ENCODE measurements around the gene TAGLN.

DNA sequence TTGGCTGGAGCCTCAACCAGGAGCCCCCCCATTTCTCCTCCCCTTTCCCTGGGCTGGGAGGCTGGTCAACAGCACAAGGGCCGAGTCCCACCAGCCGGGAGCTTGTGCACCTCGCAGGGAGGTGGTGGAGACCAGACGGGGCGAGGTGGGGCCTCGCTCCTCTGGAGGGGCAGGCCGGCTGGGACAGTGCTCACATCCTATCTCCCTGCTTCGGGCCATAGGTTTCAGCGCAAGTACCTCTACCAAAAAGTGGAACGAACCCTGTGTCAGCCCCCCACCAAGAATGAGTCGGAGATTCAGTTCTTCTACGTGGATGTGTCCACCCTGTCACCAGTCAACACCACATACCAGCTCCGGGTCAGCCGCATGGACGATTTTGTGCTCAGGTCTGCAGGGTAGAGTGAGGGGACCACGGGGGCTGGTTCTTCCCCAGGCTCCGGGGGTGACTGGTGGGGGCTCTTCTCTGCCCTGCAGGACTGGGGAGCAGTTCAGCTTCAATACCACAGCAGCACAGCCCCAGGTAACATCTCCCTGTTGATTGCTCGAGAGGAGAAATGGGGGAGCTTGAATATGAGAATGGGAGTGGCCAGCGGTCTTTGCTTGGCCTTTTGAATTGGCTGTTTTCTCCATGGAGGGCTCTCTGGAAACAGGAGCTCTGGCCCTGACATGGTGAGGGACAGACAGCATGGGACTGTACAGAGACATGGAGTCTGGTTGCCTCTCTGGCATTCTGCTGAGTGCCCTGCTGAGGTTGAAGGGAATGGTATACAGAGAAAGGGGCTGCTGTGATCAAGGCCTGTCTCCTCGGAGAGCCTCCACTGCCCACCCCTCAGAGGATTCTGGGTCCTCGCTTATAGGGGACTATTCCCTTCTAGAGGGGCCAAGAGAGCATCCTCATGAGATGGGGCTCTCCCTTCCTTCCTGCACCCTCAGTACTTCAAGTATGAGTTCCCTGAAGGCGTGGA, 17.3 kb upstream of the TAGLN start:
- TF ChIP-seq, protein P1, sequence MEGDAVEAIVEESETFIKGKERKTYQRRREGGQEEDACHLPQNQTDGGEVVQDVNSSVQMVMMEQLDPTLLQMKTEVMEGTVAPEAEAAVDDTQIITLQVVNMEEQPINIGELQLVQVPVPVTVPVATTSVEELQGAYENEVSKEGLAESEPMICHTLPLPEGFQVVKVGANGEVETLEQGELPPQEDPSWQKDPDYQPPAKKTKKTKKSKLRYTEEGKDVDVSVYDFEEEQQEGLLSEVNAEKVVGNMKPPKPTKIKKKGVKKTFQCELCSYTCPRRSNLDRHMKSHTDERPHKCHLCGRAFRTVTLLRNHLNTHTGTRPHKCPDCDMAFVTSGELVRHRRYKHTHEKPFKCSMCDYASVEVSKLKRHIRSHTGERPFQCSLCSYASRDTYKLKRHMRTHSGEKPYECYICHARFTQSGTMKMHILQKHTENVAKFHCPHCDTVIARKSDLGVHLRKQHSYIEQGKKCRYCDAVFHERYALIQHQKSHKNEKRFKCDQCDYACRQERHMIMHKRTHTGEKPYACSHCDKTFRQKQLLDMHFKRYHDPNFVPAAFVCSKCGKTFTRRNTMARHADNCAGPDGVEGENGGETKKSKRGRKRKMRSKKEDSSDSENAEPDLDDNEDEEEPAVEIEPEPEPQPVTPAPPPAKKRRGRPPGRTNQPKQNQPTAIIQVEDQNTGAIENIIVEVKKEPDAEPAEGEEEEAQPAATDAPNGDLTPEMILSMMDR (IDR thresholded peaks at IDR 0.05; ENCODE audit: low read length) = no peak
- TF ChIP-seq EZH2 (optimal IDR thresholded peaks at IDR 0.05; ENCODE audit: low read depth, low read length) = no peak
- no peak for TF ChIP-seq EZH2phosphoT487 (IDR thresholded peaks at IDR 0.05; ENCODE audit: low read length)

Data from MM.1S (cell line).